HepG2 (cell line): Measurements from ENCODE around the gene DDC. TPM values are rescaled to one million over a fixed set of nuclear protein-coding genes. Genes with fewer than 3 reads are reported as not detected.

Source experiments
- FOXJ3 ChIP-seq: sonication (generic); formaldehyde crosslinking; IDR thresholded peaks from 2 replicates; pipeline ENCODE4 v1.4.0; 2020; ENCODE audit warnings: missing genetic modification reagents, mild to moderate bottlenecking, borderline replicate concordance
- GABPB1 ChIP-seq: IDR thresholded peaks from 2 replicates; pipeline ENCODE4 v1.6.1; 2016; ENCODE audit warnings: mild to moderate bottlenecking, missing genetic modification reagents, moderate library complexity, missing compliant biosample characterization
- GATAD1 ChIP-seq: IDR thresholded peaks from 2 replicates; pipeline ENCODE4 v1.6.1; 2016; ENCODE audit warnings: missing genetic modification reagents, missing compliant biosample characterization
- HOXA3 ChIP-seq: sonication (generic); formaldehyde crosslinking; IDR thresholded peaks from 2 replicates; pipeline ENCODE4 v1.5.0; 2020; ENCODE audit warnings: missing genetic modification reagents
- PITX1 ChIP-seq: sonication (generic); formaldehyde crosslinking; IDR thresholded peaks from 2 replicates; pipeline ENCODE4 v1.5.1; 2020; ENCODE audit warnings: mild to moderate bottlenecking, missing genetic modification reagents
- POLR2AphosphoS5 ChIP-seq: IDR thresholded peaks from 2 replicates; pipeline ENCODE4 v1.6.1; 2012; ENCODE audit warnings: low read depth, low read length
- SIN3A ChIP-seq: IDR thresholded peaks from 2 replicates; pipeline ENCODE4 v1.6.1; 2011; ENCODE audit warnings: low read depth, mild to moderate bottlenecking, control low read depth, low read length, borderline replicate concordance
- SOX13 ChIP-seq, 3 experiments: fragments of 450-650 bp in 1 of 3; sonication (generic) in 1 of 3; formaldehyde crosslinking in 1 of 3; IDR thresholded peaks in 2 of 3; conservative IDR thresholded peaks in 1 of 3; 2 replicates each; pipeline versions ENCODE4 v1.5.0 to v1.6.1; 2016 to 2020; ENCODE audit warnings: antibody characterized with exemption in 1 of 3, mild to moderate bottlenecking in 1 of 3, missing compliant biosample characterization in 1 of 3, missing genetic modification reagents in 1 of 3, moderate library complexity in 1 of 3
- TMF1 ChIP-seq: sonication (generic); formaldehyde crosslinking; IDR thresholded peaks from 2 replicates; pipeline ENCODE4 v1.8.1; 2022; ENCODE audit warnings: low read depth, missing genetic modification reagents
- polyA plus RNA-seq, 8 experiments: library from polyadenylated mRNA; depleted of rRNA in 3 of 8; stranded (reverse) in 7 of 8; unstranded in 1 of 8; fragments of >200 nt; fragmentation: Illumina TruSeq in 4 of 8; extraction: Trizol in 4 of 8; gene quantifications; 2 replicates each; pipeline versions ENCODE4 v1.2.1 to v1.2.3, GENCODE V29; 2011 to 2016; ENCODE audit warnings: low read depth in 4 of 8, missing spikeins in 1 of 8, mixed read lengths in 1 of 8; ENCODE audit not compliant: insufficient read depth in 1 of 8
- total RNA-seq, 5 experiments: library from RNA; depleted of rRNA; stranded (reverse); fragments of >200 nt; fragmentation: Illumina TruSeq; extraction: Trizol; gene quantifications; 2 replicates each; pipeline ENCODE4 v1.2.3, GENCODE V29; 2016; ENCODE audit warnings: low read depth in 1 of 5
- TF ChIP-seq, protein P1 (sequence below): IDR thresholded peaks from 2 replicates; pipeline ENCODE4 v1.4.0; 2020; ENCODE audit warnings: mild to moderate bottlenecking, missing genetic modification reagents
- TF ChIP-seq, protein P2 (sequence below): sonication (generic); formaldehyde crosslinking; IDR thresholded peaks from 2 replicates; pipeline ENCODE4 v1.4.0; 2020; ENCODE audit warnings: missing genetic modification reagents
- TF ChIP-seq, protein P3 (sequence below): sonication (generic); formaldehyde crosslinking; IDR thresholded peaks from 2 replicates; pipeline ENCODE4 v1.5.1; 2020; ENCODE audit warnings: mild to moderate bottlenecking, missing genetic modification reagents, borderline replicate concordance
- TF ChIP-seq, protein P4 (sequence below): sonication (generic); formaldehyde crosslinking; conservative IDR thresholded peaks from 2 replicates; pipeline ENCODE4 v1.5.0; 2020; ENCODE audit warnings: missing genetic modification reagents
- TF ChIP-seq, protein P5 (sequence below): sonication (generic); formaldehyde crosslinking; IDR thresholded peaks from 2 replicates; pipeline ENCODE4 v1.5.0; 2020; ENCODE audit warnings: missing genetic modification reagents, mild to moderate bottlenecking, borderline replicate concordance
- TF ChIP-seq, protein P6 (sequence below), 2 experiments: sonication (generic) in 1 of 2; formaldehyde crosslinking in 1 of 2; IDR thresholded peaks; 2 replicates each; pipeline versions ENCODE4 v1.4.0 to v1.6.1; 2018 to 2020; ENCODE audit warnings: missing genetic modification reagents in 2 of 2, borderline replicate concordance in 1 of 2, low read depth in 1 of 2, mild to moderate bottlenecking in 1 of 2, missing biosample characterization in 1 of 2

Gene DDC
- total and polyA plus RNA-seq, 2 of the 13 experiments (the other 11 are each of a cell fraction or from before 2014, with no cell fraction given): 11.7 to 93.3 TPM

DNA sequence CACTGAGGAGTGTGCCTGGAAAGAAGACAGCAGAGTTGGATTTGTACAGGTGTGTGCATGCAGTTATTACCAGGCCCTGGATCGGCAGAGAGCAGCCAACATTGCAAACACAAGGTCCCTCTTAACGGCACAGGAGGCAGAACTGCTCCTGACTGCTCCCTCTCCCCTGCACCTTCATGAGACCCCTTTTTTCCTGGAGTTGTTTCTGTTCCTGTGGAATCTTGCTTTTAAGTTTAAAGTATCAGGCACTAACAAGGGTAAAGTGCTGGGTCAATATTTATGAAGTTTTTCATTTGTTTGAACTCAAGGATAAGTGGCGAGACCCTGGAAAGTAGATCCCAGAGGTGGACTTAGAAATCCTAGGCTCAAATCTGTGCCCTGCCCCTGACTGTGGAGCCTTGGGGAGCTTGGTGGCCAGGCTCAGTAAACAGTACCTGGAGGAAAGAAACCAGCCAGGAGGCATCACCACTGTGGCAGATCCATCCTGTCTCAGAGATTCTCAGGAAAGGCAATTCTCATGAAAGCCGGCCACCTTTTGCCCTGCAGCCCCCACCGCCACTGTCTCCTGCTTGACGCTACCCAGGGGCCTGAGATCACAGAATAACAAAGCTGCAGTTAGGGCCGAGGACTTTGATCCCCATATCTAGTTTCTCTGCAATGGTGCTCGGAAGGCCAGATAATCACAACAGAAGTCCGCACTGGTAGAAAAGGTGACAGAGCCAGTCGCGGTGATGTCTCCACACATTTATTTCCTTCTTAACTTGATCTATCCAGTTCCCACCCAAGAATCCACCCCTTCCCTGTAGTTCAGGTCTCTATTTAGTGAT, 36.7 kb downstream of the DDC start (continued):
- TF ChIP-seq, protein P1, sequence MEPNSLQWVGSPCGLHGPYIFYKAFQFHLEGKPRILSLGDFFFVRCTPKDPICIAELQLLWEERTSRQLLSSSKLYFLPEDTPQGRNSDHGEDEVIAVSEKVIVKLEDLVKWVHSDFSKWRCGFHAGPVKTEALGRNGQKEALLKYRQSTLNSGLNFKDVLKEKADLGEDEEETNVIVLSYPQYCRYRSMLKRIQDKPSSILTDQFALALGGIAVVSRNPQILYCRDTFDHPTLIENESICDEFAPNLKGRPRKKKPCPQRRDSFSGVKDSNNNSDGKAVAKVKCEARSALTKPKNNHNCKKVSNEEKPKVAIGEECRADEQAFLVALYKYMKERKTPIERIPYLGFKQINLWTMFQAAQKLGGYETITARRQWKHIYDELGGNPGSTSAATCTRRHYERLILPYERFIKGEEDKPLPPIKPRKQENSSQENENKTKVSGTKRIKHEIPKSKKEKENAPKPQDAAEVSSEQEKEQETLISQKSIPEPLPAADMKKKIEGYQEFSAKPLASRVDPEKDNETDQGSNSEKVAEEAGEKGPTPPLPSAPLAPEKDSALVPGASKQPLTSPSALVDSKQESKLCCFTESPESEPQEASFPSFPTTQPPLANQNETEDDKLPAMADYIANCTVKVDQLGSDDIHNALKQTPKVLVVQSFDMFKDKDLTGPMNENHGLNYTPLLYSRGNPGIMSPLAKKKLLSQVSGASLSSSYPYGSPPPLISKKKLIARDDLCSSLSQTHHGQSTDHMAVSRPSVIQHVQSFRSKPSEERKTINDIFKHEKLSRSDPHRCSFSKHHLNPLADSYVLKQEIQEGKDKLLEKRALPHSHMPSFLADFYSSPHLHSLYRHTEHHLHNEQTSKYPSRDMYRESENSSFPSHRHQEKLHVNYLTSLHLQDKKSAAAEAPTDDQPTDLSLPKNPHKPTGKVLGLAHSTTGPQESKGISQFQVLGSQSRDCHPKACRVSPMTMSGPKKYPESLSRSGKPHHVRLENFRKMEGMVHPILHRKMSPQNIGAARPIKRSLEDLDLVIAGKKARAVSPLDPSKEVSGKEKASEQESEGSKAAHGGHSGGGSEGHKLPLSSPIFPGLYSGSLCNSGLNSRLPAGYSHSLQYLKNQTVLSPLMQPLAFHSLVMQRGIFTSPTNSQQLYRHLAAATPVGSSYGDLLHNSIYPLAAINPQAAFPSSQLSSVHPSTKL: peak; percentile 57; the same call in 1 of the 2 replicates
- TF ChIP-seq, protein P2, sequence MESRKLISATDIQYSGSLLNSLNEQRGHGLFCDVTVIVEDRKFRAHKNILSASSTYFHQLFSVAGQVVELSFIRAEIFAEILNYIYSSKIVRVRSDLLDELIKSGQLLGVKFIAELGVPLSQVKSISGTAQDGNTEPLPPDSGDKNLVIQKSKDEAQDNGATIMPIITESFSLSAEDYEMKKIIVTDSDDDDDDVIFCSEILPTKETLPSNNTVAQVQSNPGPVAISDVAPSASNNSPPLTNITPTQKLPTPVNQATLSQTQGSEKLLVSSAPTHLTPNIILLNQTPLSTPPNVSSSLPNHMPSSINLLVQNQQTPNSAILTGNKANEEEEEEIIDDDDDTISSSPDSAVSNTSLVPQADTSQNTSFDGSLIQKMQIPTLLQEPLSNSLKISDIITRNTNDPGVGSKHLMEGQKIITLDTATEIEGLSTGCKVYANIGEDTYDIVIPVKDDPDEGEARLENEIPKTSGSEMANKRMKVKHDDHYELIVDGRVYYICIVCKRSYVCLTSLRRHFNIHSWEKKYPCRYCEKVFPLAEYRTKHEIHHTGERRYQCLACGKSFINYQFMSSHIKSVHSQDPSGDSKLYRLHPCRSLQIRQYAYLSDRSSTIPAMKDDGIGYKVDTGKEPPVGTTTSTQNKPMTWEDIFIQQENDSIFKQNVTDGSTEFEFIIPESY: no peak
- TF ChIP-seq, protein P3, sequence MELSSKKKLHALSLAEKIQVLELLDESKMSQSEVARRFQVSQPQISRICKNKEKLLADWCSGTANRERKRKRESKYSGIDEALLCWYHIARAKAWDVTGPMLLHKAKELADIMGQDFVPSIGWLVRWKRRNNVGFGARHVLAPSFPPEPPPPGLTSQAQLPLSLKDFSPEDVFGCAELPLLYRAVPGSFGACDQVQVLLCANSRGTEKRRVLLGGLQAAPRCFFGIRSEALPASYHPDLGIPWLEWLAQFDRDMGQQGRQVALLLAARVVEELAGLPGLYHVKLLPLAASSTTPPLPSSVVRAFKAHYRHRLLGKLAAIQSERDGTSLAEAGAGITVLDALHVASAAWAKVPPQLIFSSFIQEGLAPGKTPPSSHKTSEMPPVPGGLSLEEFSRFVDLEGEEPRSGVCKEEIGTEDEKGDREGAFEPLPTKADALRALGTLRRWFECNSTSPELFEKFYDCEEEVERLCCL (CRISPR knock-in tag): no peak
- TF ChIP-seq, protein P4, sequence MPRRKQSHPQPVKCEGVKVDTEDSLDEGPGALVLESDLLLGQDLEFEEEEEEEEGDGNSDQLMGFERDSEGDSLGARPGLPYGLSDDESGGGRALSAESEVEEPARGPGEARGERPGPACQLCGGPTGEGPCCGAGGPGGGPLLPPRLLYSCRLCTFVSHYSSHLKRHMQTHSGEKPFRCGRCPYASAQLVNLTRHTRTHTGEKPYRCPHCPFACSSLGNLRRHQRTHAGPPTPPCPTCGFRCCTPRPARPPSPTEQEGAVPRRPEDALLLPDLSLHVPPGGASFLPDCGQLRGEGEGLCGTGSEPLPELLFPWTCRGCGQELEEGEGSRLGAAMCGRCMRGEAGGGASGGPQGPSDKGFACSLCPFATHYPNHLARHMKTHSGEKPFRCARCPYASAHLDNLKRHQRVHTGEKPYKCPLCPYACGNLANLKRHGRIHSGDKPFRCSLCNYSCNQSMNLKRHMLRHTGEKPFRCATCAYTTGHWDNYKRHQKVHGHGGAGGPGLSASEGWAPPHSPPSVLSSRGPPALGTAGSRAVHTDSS (CRISPR knock-in tag): no peak
- TF ChIP-seq GABPB1 (no peak), FOXJ3 (peak; percentile 28; the same call in 1 of the 2 replicates), SIN3A (no peak), GATAD1 (CRISPR knock-in tag) (no peak), SOX13 (IDR thresholded peaks at IDR 0.05) (no peak), SOX13 (CRISPR knock-in tag; conservative IDR thresholded peaks at IDR 0.05 in 1 of 2, IDR thresholded peaks at IDR 0.05 in 1 of 2) (peak in 1 of 2 experiments; percentile 40; a peak in 1 of 4 replicates), TMF1 (CRISPR knock-in tag) (no peak), HOXA3 (CRISPR knock-in tag) (peak; percentile 57; the same call in 1 of the 2 replicates), POLR2AphosphoS5 (no peak), PITX1 (CRISPR knock-in tag) (0 out of 2 replicates have a peak, but pooled peaks have one; percentile 22)
- TF ChIP-seq, protein P5, sequence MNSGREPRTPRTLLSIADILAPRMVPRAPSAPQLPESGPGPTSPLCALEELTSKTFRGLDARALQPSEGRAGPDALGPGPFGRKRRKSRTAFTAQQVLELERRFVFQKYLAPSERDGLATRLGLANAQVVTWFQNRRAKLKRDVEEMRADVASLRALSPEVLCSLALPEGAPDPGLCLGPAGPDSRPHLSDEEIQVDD (CRISPR knock-in tag): no peak
- TF ChIP-seq, protein P6, sequence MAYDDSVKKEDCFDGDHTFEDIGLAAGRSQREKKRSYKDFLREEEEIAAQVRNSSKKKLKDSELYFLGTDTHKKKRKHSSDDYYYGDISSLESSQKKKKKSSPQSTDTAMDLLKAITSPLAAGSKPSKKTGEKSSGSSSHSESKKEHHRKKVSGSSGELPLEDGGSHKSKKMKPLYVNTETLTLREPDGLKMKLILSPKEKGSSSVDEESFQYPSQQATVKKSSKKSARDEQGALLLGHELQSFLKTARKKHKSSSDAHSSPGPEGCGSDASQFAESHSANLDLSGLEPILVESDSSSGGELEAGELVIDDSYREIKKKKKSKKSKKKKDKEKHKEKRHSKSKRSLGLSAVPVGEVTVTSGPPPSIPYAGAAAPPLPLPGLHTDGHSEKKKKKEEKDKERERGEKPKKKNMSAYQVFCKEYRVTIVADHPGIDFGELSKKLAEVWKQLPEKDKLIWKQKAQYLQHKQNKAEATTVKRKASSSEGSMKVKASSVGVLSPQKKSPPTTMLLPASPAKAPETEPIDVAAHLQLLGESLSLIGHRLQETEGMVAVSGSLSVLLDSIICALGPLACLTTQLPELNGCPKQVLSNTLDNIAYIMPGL (CRISPR knock-in tag; IDR thresholded peaks at IDR 0.05; ENCODE audit: borderline replicate concordance in 1 of 2, low read depth in 1 of 2): 0 out of 4 replicates have a peak, but pooled peaks of 1 of the 2 experiments have one; percentile 22
